Naive thymus-derived CD4-positive, alpha-beta T cell (primary cell): ENCODE data around the gene TMEM9. TPM values are rescaled to one million over a fixed set of nuclear protein-coding genes. Genes with fewer than 3 reads are reported as not detected.
A peak's percentile ranks its signal among the peaks of the same experiment; 100 is the strongest.

Source experiments
- ATAC-seq: fragments of 150-1000 bp; cut with Tn5 transposase; 2 replicates; pipeline ENCODE4 v1.10.0; 2021; ENCODE audit warnings: mild to moderate bottlenecking, moderate library complexity
- CTCF ChIA-PET: fragments of 350-600 bp; sonication (Branson Sonifier 250); formaldehyde crosslinking; loops from one replicate; lab custom pipeline; 2021; ENCODE audit warnings: antibody characterized with exemption; lab: Charles Lee
- POLR2A ChIA-PET: fragments of 350-600 bp; sonication (Branson Sonifier 250); formaldehyde crosslinking; loops from one replicate; lab custom pipeline; 2021; ENCODE audit warnings: antibody characterized with exemption, inconsistent platforms; lab: Charles Lee
- DNase-seq, 9 donors: peaks; one replicate each; pipeline versions ENCODE4 v3.0.0 to v3.0.0-alpha.2; 2020 to 2022; ENCODE audit warnings: mixed read lengths in 1 of 9
- H3K27ac ChIP-seq: one replicate; pipeline ENCODE4 v1.7.0; 2013; ENCODE audit warnings: mild to moderate bottlenecking, low read depth, low read length, moderate library complexity
- H3K27me3 ChIP-seq, 2 donors: one replicate each; pipeline ENCODE4 v1.7.0; 2013; ENCODE audit warnings: low read length in 2 of 2, mild to moderate bottlenecking in 2 of 2, moderate library complexity in 2 of 2; ENCODE audit not compliant: control insufficient read depth in 2 of 2, insufficient read depth in 2 of 2
- H3K36me3 ChIP-seq, 3 experiments: 1 replicate in 2 of 3; 2 replicates in 1 of 3; pipeline ENCODE4 v1.7.0; 2013; ENCODE audit warnings: low read length in 3 of 3, mild to moderate bottlenecking in 3 of 3, moderate library complexity in 1 of 3; ENCODE audit not compliant: insufficient read depth in 3 of 3, control insufficient read depth in 2 of 3
- H3K4me1 ChIP-seq, 2 donors: one replicate each; pipeline ENCODE4 v1.7.0; 2013; ENCODE audit warnings: low read length in 2 of 2, mild to moderate bottlenecking in 2 of 2, moderate library complexity in 1 of 2; ENCODE audit not compliant: control insufficient read depth in 2 of 2, insufficient read depth in 2 of 2
- H3K4me3 ChIP-seq: 2 replicates; pipeline ENCODE4 v1.7.0; 2013; ENCODE audit warnings: mild to moderate bottlenecking, low read length
- H3K9me3 ChIP-seq, 3 experiments: 1 replicate in 2 of 3; 2 replicates in 1 of 3; pipeline ENCODE4 v1.7.0; 2013; ENCODE audit warnings: low read length in 3 of 3; ENCODE audit not compliant: control insufficient read depth in 2 of 3
- H3K27ac Mint-ChIP-seq, 9 donors: one replicate each; pipeline ENCODE4 v1.8.0; 2020 to 2022; ENCODE audit warnings: mixed read lengths in 9 of 9, mild to moderate bottlenecking in 8 of 9, moderate library complexity in 5 of 9, inconsistent platforms in 2 of 9
- H3K27me3 Mint-ChIP-seq, 5 donors: one replicate each; pipeline ENCODE4 v1.8.0; 2021 to 2022; ENCODE audit warnings: mixed read lengths in 5 of 5, mild to moderate bottlenecking in 1 of 5
- H3K36me3 Mint-ChIP-seq, 5 donors: one replicate each; pipeline ENCODE4 v1.8.0; 2020 to 2022; ENCODE audit warnings: mixed read lengths in 5 of 5, mild to moderate bottlenecking in 3 of 5, inconsistent platforms in 1 of 5
- H3K4me1 Mint-ChIP-seq, 7 donors: one replicate each; pipeline ENCODE4 v1.8.0; 2020 to 2022; ENCODE audit warnings: mixed read lengths in 7 of 7, mild to moderate bottlenecking in 3 of 7, inconsistent platforms in 1 of 7
- H3K4me3 Mint-ChIP-seq, 10 donors: one replicate each; pipeline ENCODE4 v1.8.0; 2020 to 2022; ENCODE audit warnings: mild to moderate bottlenecking in 10 of 10, mixed read lengths in 10 of 10, moderate library complexity in 6 of 10, inconsistent platforms in 2 of 10
- H3K9me3 Mint-ChIP-seq, 11 donors: one replicate each; pipeline ENCODE4 v1.8.0; 2020 to 2022; ENCODE audit warnings: mixed read lengths in 11 of 11, mild to moderate bottlenecking in 4 of 11, inconsistent platforms in 1 of 11, moderate library complexity in 1 of 11
- intact Hi-C, 2 donors: fragments of 100-400 bp; cut with micrococcal nuclease; formaldehyde crosslinking; loops; one replicate each; pipeline ENCODE4 v1.15.1; 2023
- polyA plus RNA-seq, 2 donors: library from polyadenylated mRNA; unstranded; fragments of 300-500 nt; fragmentation: Illumina TruSeq; gene quantifications; one replicate each; pipeline ENCODE4 v1.2.3, GENCODE V29; 2021
- total RNA-seq, 6 experiments: library from RNA in 5 of 6; stranded (reverse) in 5 of 6; gene quantifications; 1 replicate in 5 of 6; 2 replicates in 1 of 6; pipeline ENCODE4 v1.2.3 and lab custom pipeline; 2021 to 2026

The TMEM9 gene
- total and polyA plus RNA-seq, 7 experiments from 2014 or later, result 15.3 to 56.4 (median 22.7) TPM

- Mint-ChIP-seq H3K36me3 (peaks cover 0 to 11% (median 5%) of the 10 kb centered on the region in 5 donors), H3K4me3 (peak overlapping the region in 4 of 10 donors; percentile 86 to 94 (median 94)), H3K27me3 (peaks cover 9 to 25% (median 11%) of the 10 kb centered on the region in 5 donors), H3K4me1 (peaks cover 12 to 36% (median 20%) of the 10 kb centered on the region in 7 donors), H3K27ac (peak overlapping the region in 1 of 9 donors; percentile 37), H3K9me3 (no peaks in the 10 kb centered on the region)
- CTCF ChIA-PET, result interaction anchor here (0.6 to 1.8 kb wide), 2 partner anchors 36 to 70 kb away, joined by 3 to 5 read pairs; no protein-coding TSS in a partner anchor
- H3K27me3 ChIP-seq, result no peaks in the 10 kb centered on the region
- no peak overlapping the region for H3K4me3 ChIP-seq
- POLR2A ChIA-PET, result interaction anchor here (1.4 to 1.7 kb wide), 2 partner anchors 12 to 175 kb away, joined by 3 to 6 read pairs; no protein-coding TSS in a partner anchor
- intact Hi-C loops, result loop anchor here (2.0 to 10.0 kb wide), 6 partner anchors 41 to 1799 kb away; partner anchors contain the start of genes ADIPOR1 (in 1 of the 2), IPO9 (in 1 of the 2) and TIMM17A (in 1 of the 2)
- ATAC-seq, result no peak
- no peak for DNase-seq
- H3K27ac ChIP-seq, result no peak overlapping the region
- no peaks in the 10 kb centered on the region for H3K9me3 ChIP-seq
- peaks cover 7 to 14% of the 10 kb centered on the region in 2 donors for H3K4me1 ChIP-seq
- H3K36me3 ChIP-seq, result peaks cover 0 to 20% (median 0%) of the 10 kb centered on the region in 3 experiments
These were observed 1.1 kb upstream of the TMEM9 start for GRCh38 chr1:201155354-201155753.

GRCh38 chr1:201153474-201154388 lies 543 bp downstream of the TMEM9 start:
- ATAC-seq (peak; percentile 80), DNase-seq (no peak)
- Mint-ChIP-seq H3K27me3 (peaks cover 5 to 22% (median 9%) of the 10 kb centered on the region in 5 donors), H3K27ac (peak overlapping the region; percentile 83 to 96 (median 91)), H3K9me3 (no peaks in the 10 kb centered on the region), H3K4me3 (peak overlapping the region; percentile 86 to 94 (median 93)), H3K36me3 (peaks cover 0 to 17% (median 7%) of the 10 kb centered on the region in 5 donors), H3K4me1 (peaks cover 12 to 36% (median 20%) of the 10 kb centered on the region in 7 donors)
- Histone ChIP-seq H3K4me3 (peak overlapping the region; percentile 48), H3K27me3 (no peaks in the 10 kb centered on the region), H3K36me3 (peaks cover 0 to 36% (median 0%) of the 10 kb centered on the region in 3 experiments), H3K4me1 (peaks cover 7 to 14% of the 10 kb centered on the region in 2 donors), H3K9me3 (no peaks in the 10 kb centered on the region), H3K27ac (peak overlapping the region; percentile 65)
- POLR2A ChIA-PET, result interaction anchor here (0.6 to 1.9 kb wide), 9 partner anchors 11 to 1871 kb away, joined by 3 to 11 read pairs (median 3); no protein-coding TSS in a partner anchor
- intact Hi-C loops, result loop anchor here (1.0 to 10.0 kb wide), 13 partner anchors 17 to 1801 kb away; partner anchors contain the start of genes ADIPOR1 (in 1 of the 2), IPO9 (in 1 of the 2), KIF21B (in 1 of the 2) and TIMM17A (in 1 of the 2)
- CTCF ChIA-PET, result interaction anchor here (0.6 to 1.8 kb wide), 5 partner anchors 9 to 182 kb away, joined by 3 to 5 read pairs (median 3); no protein-coding TSS in a partner anchor

DNA sequence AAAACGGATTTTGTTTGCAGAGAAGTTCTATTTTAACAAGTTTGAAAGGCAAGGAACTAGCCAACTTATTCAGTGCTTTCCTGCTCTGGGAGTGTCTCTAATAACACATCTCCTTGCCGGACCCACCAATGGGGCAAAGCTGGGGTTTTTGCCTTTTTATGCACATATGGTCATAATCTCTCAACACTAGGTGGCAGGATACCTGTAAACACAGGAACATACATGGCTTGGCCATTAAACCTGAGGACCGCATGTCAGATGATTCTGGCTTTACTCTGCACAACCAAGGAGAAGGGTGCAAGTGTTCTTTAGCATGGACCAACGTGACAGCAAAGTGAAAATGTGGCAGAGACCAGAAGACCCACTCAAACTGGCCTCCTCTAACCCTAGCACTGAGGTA lies 4.9 kb downstream of the TMEM9 start:
- CTCF ChIA-PET, result no interaction called here
- Histone ChIP-seq H3K27me3 (no peaks in the 10 kb centered on the region), H3K36me3 (peaks cover 0 to 79% (median 9%) of the 10 kb centered on the region in 3 experiments), H3K9me3 (no peaks in the 10 kb centered on the region), H3K4me1 (peaks cover 7 to 8% of the 10 kb centered on the region in 2 donors), H3K27ac (no peak overlapping the region), H3K4me3 (no peak overlapping the region)
- Mint-ChIP-seq H3K4me3 (peak overlapping the region in 1 of 10 donors; percentile 1), H3K27me3 (peaks cover 0 to 1% (median 0%) of the 10 kb centered on the region in 5 donors), H3K9me3 (no peaks in the 10 kb centered on the region), H3K27ac (no peak overlapping the region), H3K36me3 (peaks cover 3 to 42% (median 10%) of the 10 kb centered on the region in 5 donors), H3K4me1 (peaks cover 7 to 27% (median 16%) of the 10 kb centered on the region in 7 donors)
- ATAC-seq (no peak), DNase-seq (peak in 2 of 9 donors; percentile 5)
- POLR2A ChIA-PET, result interaction anchor here (1.4 kb wide), 1 partner anchor 36 kb away, joined by 3 read pairs; no protein-coding TSS in a partner anchor
- intact Hi-C loops, result loop anchor here in 1 of 2 donors (1.0 kb wide), 1 partner anchor 74 kb away; no protein-coding TSS in a partner anchor

DNA sequence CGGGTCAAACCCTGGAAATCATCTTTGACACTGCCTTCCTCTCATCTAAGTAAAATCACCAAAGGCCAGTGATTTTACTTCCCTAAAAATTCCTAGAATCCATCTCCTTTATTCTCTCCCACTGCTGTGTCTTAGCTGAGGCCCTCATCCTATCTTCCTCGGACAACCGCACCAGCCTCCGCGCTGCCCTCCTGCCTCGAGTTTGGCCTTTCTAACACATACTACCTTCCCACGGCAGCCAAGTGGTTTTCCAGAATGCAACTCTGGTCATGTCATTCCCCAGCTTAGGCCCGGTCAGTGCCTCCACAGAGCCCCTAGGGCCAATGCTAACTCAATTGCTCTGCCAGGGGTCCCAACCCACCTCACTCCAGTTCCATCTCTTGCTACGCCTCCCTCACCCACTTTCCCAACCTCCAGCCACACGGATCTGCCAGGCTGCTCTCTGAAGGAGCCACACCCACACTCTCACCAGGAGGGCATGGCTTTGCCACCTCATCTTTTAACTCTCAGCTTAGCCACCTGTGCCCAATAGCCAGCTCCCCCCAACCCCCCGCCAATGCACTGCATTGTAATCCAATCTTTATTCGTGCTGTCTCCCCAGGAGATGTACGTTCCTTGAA lies 6.8 kb downstream of the TMEM9 start:
- Mint-ChIP-seq H3K27me3 (no peaks in the 10 kb centered on the region), H3K9me3 (no peaks in the 10 kb centered on the region), H3K4me1 (peaks cover 0 to 12% (median 6%) of the 10 kb centered on the region in 7 donors), H3K27ac (peak overlapping the region in 1 of 9 donors; percentile 72), H3K4me3 (peak overlapping the region in 1 of 10 donors; percentile 16), H3K36me3 (peaks cover 3 to 59% (median 26%) of the 10 kb centered on the region in 5 donors)
- CTCF ChIA-PET, result interaction anchor here (0.6 kb wide), 1 partner anchor 136 kb away, joined by 3 read pairs; no protein-coding TSS in a partner anchor
- H3K27me3 ChIP-seq, result no peaks in the 10 kb centered on the region
- peaks cover 0 to 93% (median 9%) of the 10 kb centered on the region in 3 experiments for H3K36me3 ChIP-seq
- DNase-seq, result no peak
- H3K9me3 ChIP-seq, result no peaks in the 10 kb centered on the region
- no peaks in the 10 kb centered on the region for H3K4me1 ChIP-seq
- intact Hi-C loops, result no loop called here
- POLR2A ChIA-PET, result no interaction called here
- no peak overlapping the region for H3K27ac ChIP-seq
- H3K4me3 ChIP-seq, result no peak overlapping the region
- no peak for ATAC-seq

GRCh38 chr1:201146626-201147390 lies 7.5 kb downstream of the TMEM9 start:
- CTCF ChIA-PET, result interaction anchor here (1.1 kb wide), 1 partner anchor 10 kb away, joined by 3 read pairs; no protein-coding TSS in a partner anchor
- H3K27ac Mint-ChIP-seq, result no peak overlapping the region

More at GRCh38 chr1:201146626-201147390, 7.5 kb downstream of the TMEM9 start:
- Histone ChIP-seq H3K9me3 (no peaks in the 10 kb centered on the region), H3K4me1 (no peaks in the 10 kb centered on the region), H3K36me3 (peaks cover 0 to 97% (median 9%) of the 10 kb centered on the region in 3 experiments), H3K27me3 (no peaks in the 10 kb centered on the region), H3K4me3 (no peak overlapping the region), H3K27ac (no peak overlapping the region)
- Mint-ChIP-seq H3K9me3 (no peaks in the 10 kb centered on the region), H3K4me3 (no peak overlapping the region), H3K4me1 (peaks cover 0 to 7% (median 4%) of the 10 kb centered on the region in 7 donors), H3K36me3 (peaks cover 3 to 66% (median 31%) of the 10 kb centered on the region in 5 donors), H3K27me3 (no peaks in the 10 kb centered on the region)
- intact Hi-C loops, result no loop called here
- POLR2A ChIA-PET, result no interaction called here
- no peak for ATAC-seq
- DNase-seq, result no peak
